WTC11 (cell line): ENCODE measurements around the gene RNF17. TPM values are rescaled to one million over a fixed set of nuclear protein-coding genes. Genes with fewer than 3 reads are reported as not detected.

Experiments used
- CREB1 ChIP-seq: sonication (generic); formaldehyde crosslinking; IDR thresholded peaks from 2 replicates; pipeline ENCODE4 v1.8.0; 2023; ENCODE audit warnings: mild to moderate bottlenecking, missing genetic modification reagents
- ESRRA ChIP-seq: sonication (generic); formaldehyde crosslinking; IDR thresholded peaks from 2 replicates; pipeline ENCODE4 v1.8.1; 2022; ENCODE audit warnings: mild to moderate bottlenecking, missing genetic modification reagents, borderline replicate concordance
- ETV6 ChIP-seq: sonication (generic); formaldehyde crosslinking; IDR thresholded peaks from 2 replicates; pipeline ENCODE4 v1.8.1; 2022; ENCODE audit warnings: mild to moderate bottlenecking, missing genetic modification reagents
- GABPB1 ChIP-seq: sonication (generic); formaldehyde crosslinking; IDR thresholded peaks from 2 replicates; pipeline ENCODE4 v1.8.1; 2023; ENCODE audit warnings: mild to moderate bottlenecking, missing genetic modification reagents
- GRHL2 ChIP-seq: fragments of 250-450 bp; sonication (Bioruptor Pico); IDR thresholded peaks from 2 replicates; pipeline ENCODE4 v1.8.0; 2022; ENCODE audit warnings: mild to moderate bottlenecking, moderate library complexity; ENCODE audit not compliant: insufficient replicate concordance, severe bottlenecking
- GTF2I ChIP-seq: fragments of 250-450 bp; sonication (Bioruptor Pico); conservative IDR thresholded peaks from 2 replicates; pipeline ENCODE4 v1.4.0; 2021; ENCODE audit warnings: mild to moderate bottlenecking
- MYBL2 ChIP-seq: sonication (generic); formaldehyde crosslinking; IDR thresholded peaks from 2 replicates; pipeline ENCODE4 v1.8.1; 2023; ENCODE audit warnings: mild to moderate bottlenecking, moderate library complexity, missing genetic modification reagents
- NFE2L1 ChIP-seq: sonication (generic); formaldehyde crosslinking; IDR thresholded peaks from 2 replicates; pipeline ENCODE4 v1.8.1; 2023; ENCODE audit warnings: missing genetic modification reagents
- NR2C2 ChIP-seq: sonication (generic); formaldehyde crosslinking; IDR thresholded peaks from 2 replicates; pipeline ENCODE4 v1.8.0; 2022; ENCODE audit warnings: mild to moderate bottlenecking, missing genetic modification reagents
- NR3C1 ChIP-seq: sonication (generic); formaldehyde crosslinking; conservative IDR thresholded peaks from 2 replicates; pipeline ENCODE4 v1.8.1; 2023; ENCODE audit warnings: low read depth, mild to moderate bottlenecking, missing genetic modification reagents
- RORB ChIP-seq: fragments of 250-450 bp; sonication (Bioruptor Pico); IDR thresholded peaks from 2 replicates; pipeline ENCODE4 v1.9.0; 2021; ENCODE audit warnings: mild to moderate bottlenecking
- SMAD3 ChIP-seq: sonication (generic); formaldehyde crosslinking; IDR thresholded peaks from 2 replicates; pipeline ENCODE4 v1.8.0; 2022; ENCODE audit warnings: missing genetic modification reagents, mild to moderate bottlenecking, borderline replicate concordance
- SMAD4 ChIP-seq: sonication (generic); formaldehyde crosslinking; IDR thresholded peaks from 2 replicates; pipeline ENCODE4 v1.8.0; 2022; ENCODE audit warnings: mild to moderate bottlenecking, missing genetic modification reagents
- SOX15 ChIP-seq: fragments of 250-450 bp; sonication (Bioruptor Pico); IDR thresholded peaks from 2 replicates; pipeline ENCODE4 v1.9.0; 2021; ENCODE audit warnings: mild to moderate bottlenecking
- SP1 ChIP-seq: sonication (generic); formaldehyde crosslinking; conservative IDR thresholded peaks from 2 replicates; pipeline ENCODE4 v1.8.1; 2022; ENCODE audit warnings: missing genetic modification reagents
- TCF7 ChIP-seq: sonication (generic); formaldehyde crosslinking; IDR thresholded peaks from 2 replicates; pipeline ENCODE4 v1.8.0; 2022; ENCODE audit warnings: mild to moderate bottlenecking, low read depth, missing genetic modification reagents, moderate library complexity
- TEAD4 ChIP-seq: sonication (generic); formaldehyde crosslinking; IDR thresholded peaks from 2 replicates; pipeline ENCODE4 v1.8.0; 2022; ENCODE audit warnings: mild to moderate bottlenecking, missing genetic modification reagents
- USF1 ChIP-seq: sonication (generic); formaldehyde crosslinking; IDR thresholded peaks from 2 replicates; pipeline ENCODE4 v1.8.0; 2022; ENCODE audit warnings: mild to moderate bottlenecking, missing genetic modification reagents
- ZBTB21 ChIP-seq: sonication (generic); formaldehyde crosslinking; IDR thresholded peaks from 2 replicates; pipeline ENCODE4 v1.8.1; 2023; ENCODE audit warnings: mild to moderate bottlenecking, missing genetic modification reagents, borderline replicate concordance
- ZNF121 ChIP-seq: sonication (generic); formaldehyde crosslinking; IDR thresholded peaks from 2 replicates; pipeline ENCODE4 v1.8.0; 2023; ENCODE audit warnings: missing genetic modification reagents
- ZNF138 ChIP-seq: sonication (generic); formaldehyde crosslinking; conservative IDR thresholded peaks from 2 replicates; pipeline ENCODE4 v1.8.1; 2022; ENCODE audit warnings: mild to moderate bottlenecking, moderate library complexity, missing genetic modification reagents
- ZNF416 ChIP-seq: fragments of 250-450 bp; sonication (Bioruptor Pico); IDR thresholded peaks from 2 replicates; pipeline ENCODE4 v1.9.0; 2021; ENCODE audit warnings: mild to moderate bottlenecking, inconsistent platforms
- ZNF512 ChIP-seq: sonication (generic); formaldehyde crosslinking; IDR thresholded peaks from 2 replicates; pipeline ENCODE4 v1.8.1; 2022; ENCODE audit warnings: missing genetic modification reagents, borderline replicate concordance
- ZNF671 ChIP-seq: fragments of 250-450 bp; sonication (Bioruptor Pico); IDR thresholded peaks from 2 replicates; pipeline ENCODE4 v1.8.0; 2021; ENCODE audit warnings: mild to moderate bottlenecking
- total RNA-seq: library from RNA; stranded (reverse); gene quantifications from 3 replicates; pipeline ENCODE4 v1.2.3, GENCODE V29; 2021
- TF ChIP-seq, protein P1 (sequence below): sonication (generic); formaldehyde crosslinking; IDR thresholded peaks from 2 replicates; pipeline ENCODE4 v1.8.1; 2023; ENCODE audit warnings: mild to moderate bottlenecking, moderate library complexity, missing genetic modification reagents
- TF ChIP-seq, protein P2 (sequence below): fragments of 250-450 bp; sonication (Bioruptor Pico); IDR thresholded peaks from 2 replicates; pipeline ENCODE4 v1.9.0; 2021; ENCODE audit warnings: mild to moderate bottlenecking
- TF ChIP-seq, protein P3 (sequence below): sonication (generic); formaldehyde crosslinking; IDR thresholded peaks from 2 replicates; pipeline ENCODE4 v1.8.1; 2023; ENCODE audit warnings: mild to moderate bottlenecking, missing genetic modification reagents, moderate library complexity
- TF ChIP-seq, protein P4 (sequence below): fragments of 250-450 bp; sonication (Bioruptor Pico); IDR thresholded peaks from 2 replicates; pipeline ENCODE4 v2.1.2; 2022; ENCODE audit warnings: mild to moderate bottlenecking, moderate library complexity
- TF ChIP-seq, protein P5 (sequence below): fragments of 250-450 bp; sonication (Bioruptor Pico); conservative IDR thresholded peaks from 2 replicates; pipeline ENCODE4 v1.9.0; 2021; ENCODE audit warnings: mild to moderate bottlenecking
- TF ChIP-seq, protein P6 (sequence below): sonication (generic); formaldehyde crosslinking; IDR thresholded peaks from 2 replicates; pipeline ENCODE4 v1.8.0; 2022; ENCODE audit warnings: mild to moderate bottlenecking, missing genetic modification reagents

Gene RNF17
- total RNA-seq, 1 experiment from 2014 or later: not detected

DNA sequence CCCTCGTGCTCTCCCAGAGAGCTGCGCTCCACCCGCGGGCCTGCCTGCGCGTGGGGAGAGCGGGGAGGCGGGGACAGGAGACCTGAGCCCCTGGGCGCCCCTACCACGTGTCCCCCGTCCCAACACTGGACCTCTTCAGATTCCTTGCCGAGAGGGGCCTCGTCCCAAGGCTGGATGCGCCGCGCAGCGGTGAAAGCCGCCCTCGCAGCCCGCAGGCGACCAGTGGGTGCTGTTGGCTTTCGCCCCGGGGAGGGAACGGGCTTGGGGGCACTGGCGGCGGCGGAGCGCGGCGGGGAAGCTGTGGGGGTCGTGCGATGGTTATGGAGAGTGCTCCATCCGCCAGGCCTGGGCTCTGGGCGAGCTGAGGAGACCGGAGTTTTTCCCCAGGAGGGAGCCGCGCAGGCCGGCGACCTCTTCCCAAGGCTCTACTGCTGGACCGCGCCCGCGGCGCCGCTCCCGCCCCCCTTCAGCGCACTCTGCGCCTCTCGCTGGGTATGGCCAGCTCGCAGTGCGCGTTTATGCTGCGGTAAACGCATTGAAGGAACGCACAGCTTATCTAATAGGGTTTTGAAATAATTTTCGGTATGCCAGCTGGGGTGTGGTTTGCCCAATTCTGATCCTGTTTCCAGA, 17.2 kb upstream of the RNF17 start (continued):
- TF ChIP-seq USF1 (CRISPR knock-in tag): peak; percentile 80; the same call in 1 of the 2 replicates
- TF ChIP-seq GRHL2 (CRISPR knock-in tag): no peak
- TF ChIP-seq NR3C1 (CRISPR knock-in tag): no peak
- TF ChIP-seq, protein P1, sequence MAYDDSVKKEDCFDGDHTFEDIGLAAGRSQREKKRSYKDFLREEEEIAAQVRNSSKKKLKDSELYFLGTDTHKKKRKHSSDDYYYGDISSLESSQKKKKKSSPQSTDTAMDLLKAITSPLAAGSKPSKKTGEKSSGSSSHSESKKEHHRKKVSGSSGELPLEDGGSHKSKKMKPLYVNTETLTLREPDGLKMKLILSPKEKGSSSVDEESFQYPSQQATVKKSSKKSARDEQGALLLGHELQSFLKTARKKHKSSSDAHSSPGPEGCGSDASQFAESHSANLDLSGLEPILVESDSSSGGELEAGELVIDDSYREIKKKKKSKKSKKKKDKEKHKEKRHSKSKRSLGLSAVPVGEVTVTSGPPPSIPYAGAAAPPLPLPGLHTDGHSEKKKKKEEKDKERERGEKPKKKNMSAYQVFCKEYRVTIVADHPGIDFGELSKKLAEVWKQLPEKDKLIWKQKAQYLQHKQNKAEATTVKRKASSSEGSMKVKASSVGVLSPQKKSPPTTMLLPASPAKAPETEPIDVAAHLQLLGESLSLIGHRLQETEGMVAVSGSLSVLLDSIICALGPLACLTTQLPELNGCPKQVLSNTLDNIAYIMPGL (CRISPR knock-in tag): peak; percentile 36; the same call in 1 of the 2 replicates
- no peak for TF ChIP-seq ZNF121 (CRISPR knock-in tag)
- no peak for TF ChIP-seq ZNF512 (CRISPR knock-in tag)
- TF ChIP-seq, protein P2, sequence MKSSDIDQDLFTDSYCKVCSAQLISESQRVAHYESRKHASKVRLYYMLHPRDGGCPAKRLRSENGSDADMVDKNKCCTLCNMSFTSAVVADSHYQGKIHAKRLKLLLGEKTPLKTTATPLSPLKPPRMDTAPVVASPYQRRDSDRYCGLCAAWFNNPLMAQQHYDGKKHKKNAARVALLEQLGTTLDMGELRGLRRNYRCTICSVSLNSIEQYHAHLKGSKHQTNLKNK (CRISPR knock-in tag): no peak
- TF ChIP-seq, protein P3, sequence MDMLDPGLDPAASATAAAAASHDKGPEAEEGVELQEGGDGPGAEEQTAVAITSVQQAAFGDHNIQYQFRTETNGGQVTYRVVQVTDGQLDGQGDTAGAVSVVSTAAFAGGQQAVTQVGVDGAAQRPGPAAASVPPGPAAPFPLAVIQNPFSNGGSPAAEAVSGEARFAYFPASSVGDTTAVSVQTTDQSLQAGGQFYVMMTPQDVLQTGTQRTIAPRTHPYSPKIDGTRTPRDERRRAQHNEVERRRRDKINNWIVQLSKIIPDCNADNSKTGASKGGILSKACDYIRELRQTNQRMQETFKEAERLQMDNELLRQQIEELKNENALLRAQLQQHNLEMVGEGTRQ (CRISPR knock-in tag): peak; percentile 64
- no peak for TF ChIP-seq ZNF671 (CRISPR knock-in tag)
- TF ChIP-seq ETV6: no peak
- no peak for TF ChIP-seq NFE2L1 (CRISPR knock-in tag)
- TF ChIP-seq NR2C2: no peak
- no peak for TF ChIP-seq SMAD4
- TF ChIP-seq, protein P4, sequence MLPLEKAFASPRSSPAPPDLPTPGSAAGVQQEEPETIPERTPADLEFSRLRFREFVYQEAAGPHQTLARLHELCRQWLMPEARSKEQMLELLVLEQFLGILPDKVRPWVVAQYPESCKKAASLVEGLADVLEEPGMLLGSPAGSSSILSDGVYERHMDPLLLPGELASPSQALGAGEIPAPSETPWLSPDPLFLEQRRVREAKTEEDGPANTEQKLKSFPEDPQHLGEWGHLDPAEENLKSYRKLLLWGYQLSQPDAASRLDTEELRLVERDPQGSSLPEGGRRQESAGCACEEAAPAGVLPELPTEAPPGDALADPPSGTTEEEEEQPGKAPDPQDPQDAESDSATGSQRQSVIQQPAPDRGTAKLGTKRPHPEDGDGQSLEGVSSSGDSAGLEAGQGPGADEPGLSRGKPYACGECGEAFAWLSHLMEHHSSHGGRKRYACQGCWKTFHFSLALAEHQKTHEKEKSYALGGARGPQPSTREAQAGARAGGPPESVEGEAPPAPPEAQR (CRISPR knock-in tag): no peak
- TF ChIP-seq CREB1 (CRISPR knock-in tag): no peak
- TF ChIP-seq SMAD3 (CRISPR knock-in tag): 0 out of 2 replicates have a peak, but pooled peaks have one; percentile 23
- TF ChIP-seq ZNF416: no peak
- no peak for TF ChIP-seq TEAD4 (CRISPR knock-in tag)
- TF ChIP-seq GTF2I (CRISPR knock-in tag): no peak
- TF ChIP-seq TCF7: no peak
- TF ChIP-seq SP1 (CRISPR knock-in tag): no peak
- TF ChIP-seq GABPB1 (CRISPR knock-in tag): no peak
- no peak for TF ChIP-seq ZBTB21 (CRISPR knock-in tag)
- TF ChIP-seq RORB (CRISPR knock-in tag): no peak
- 0 out of 2 replicates have a peak, but pooled peaks have one; percentile 5 for TF ChIP-seq MYBL2 (CRISPR knock-in tag)
- TF ChIP-seq SOX15 (CRISPR knock-in tag): no peak
- TF ChIP-seq ESRRA (CRISPR knock-in tag): no peak
- TF ChIP-seq, protein P5, sequence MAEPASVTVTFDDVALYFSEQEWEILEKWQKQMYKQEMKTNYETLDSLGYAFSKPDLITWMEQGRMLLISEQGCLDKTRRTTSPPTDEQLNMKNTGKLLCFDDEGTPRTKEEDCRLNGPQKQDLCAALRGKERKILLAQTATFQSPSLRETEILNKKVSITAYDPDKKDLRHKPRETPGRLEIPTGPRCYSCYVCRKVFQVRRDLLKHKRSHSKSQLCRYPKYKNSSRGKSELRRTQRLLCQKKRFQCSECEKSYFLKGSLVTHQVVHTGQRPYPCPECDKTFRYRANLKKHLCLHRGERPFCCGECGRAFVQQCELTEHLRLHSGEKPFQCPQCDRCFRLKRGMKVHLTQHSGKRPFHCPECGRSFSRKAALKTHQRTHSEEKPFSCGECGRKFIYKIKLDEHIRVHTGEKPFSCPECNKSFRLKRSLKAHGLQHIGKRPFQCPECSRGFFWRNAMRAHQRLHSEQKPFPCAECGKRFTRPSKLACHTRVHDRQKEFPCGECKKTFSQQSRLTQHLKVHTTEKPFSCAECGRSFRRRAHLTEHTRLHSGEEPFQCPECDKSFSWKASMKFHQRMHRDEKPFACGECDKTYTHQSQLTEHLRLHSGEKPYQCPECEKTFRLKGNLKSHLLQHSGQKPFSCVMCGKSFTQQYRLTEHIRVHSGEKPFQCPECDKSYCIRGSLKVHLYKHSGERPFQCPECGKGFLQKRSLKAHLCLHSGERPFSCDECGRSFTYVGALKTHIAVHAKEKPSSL: no peak
- TF ChIP-seq, protein P6, sequence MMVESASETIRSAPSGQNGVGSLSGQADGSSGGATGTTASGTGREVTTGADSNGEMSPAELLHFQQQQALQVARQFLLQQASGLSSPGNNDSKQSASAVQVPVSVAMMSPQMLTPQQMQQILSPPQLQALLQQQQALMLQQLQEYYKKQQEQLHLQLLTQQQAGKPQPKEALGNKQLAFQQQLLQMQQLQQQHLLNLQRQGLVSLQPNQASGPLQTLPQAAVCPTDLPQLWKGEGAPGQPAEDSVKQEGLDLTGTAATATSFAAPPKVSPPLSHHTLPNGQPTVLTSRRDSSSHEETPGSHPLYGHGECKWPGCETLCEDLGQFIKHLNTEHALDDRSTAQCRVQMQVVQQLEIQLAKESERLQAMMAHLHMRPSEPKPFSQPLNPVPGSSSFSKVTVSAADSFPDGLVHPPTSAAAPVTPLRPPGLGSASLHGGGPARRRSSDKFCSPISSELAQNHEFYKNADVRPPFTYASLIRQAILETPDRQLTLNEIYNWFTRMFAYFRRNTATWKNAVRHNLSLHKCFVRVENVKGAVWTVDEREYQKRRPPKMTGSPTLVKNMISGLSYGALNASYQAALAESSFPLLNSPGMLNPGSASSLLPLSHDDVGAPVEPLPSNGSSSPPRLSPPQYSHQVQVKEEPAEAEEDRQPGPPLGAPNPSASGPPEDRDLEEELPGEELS: 0 out of 2 replicates have a peak, but pooled peaks have one; percentile 18
- TF ChIP-seq ZNF138 (CRISPR knock-in tag): no peak
